Ovary (tissue), 9 donors: ENCODE data around the gene CLIC4. TPM values are rescaled to one million over a fixed set of nuclear protein-coding genes. Genes with fewer than 3 reads are reported as not detected.

Experiments
- DNase-seq, 5 donors: peaks; one replicate each; pipeline ENCODE4 v3.0.0-alpha.2; 2019 to 2020
- H3K27ac ChIP-seq, 2 donors: fragments of 200-600 bp; one replicate each; pipeline versions ENCODE4 v1.5.1 to v1.8.0; 2019 to 2022
- H3K27me3 ChIP-seq: fragments of 200-600 bp; one replicate; pipeline ENCODE4 v1.8.0; 2022
- H3K36me3 ChIP-seq: fragments of 200-600 bp; sonication (generic); one replicate; pipeline ENCODE4 v1.5.1; 2019
- H3K4me1 ChIP-seq: one replicate; pipeline ENCODE4 v1.8.1; 2013; ENCODE audit warnings: mild to moderate bottlenecking, moderate library complexity; ENCODE audit not compliant: insufficient read depth
- H3K4me3 ChIP-seq: fragments of 200-600 bp; sonication (generic); one replicate; pipeline ENCODE4 v1.5.1; 2017
- H3K9me3 ChIP-seq, 2 donors: fragments of 200-600 bp in 1 of 2; sonication (generic) in 1 of 2; one replicate each; pipeline versions ENCODE4 v1.5.1 to v1.8.1; 2013 to 2019; ENCODE audit warnings: mild to moderate bottlenecking in 1 of 2, moderate library complexity in 1 of 2
- CTCF ChIP-seq, 3 donors: fragments of 450-650 bp in 2 of 3; fragments of 200-600 bp in 1 of 3; IDR thresholded peaks; one replicate each; pipeline versions ENCODE4 v1.5.1 to v1.8.0; 2016 to 2022; ENCODE audit warnings: antibody characterized with exemption in 3 of 3, mild to moderate bottlenecking in 1 of 3
- EP300 ChIP-seq: sonication (generic); formaldehyde crosslinking; IDR thresholded peaks from one replicate; pipeline ENCODE4 v1.6.1; 2017; ENCODE audit warnings: antibody characterized with exemption
- POLR2A ChIP-seq: fragments of 450-650 bp; IDR thresholded peaks from one replicate; pipeline ENCODE4 v1.6.1; 2017; ENCODE audit warnings: antibody characterized with exemption, mild to moderate bottlenecking, moderate library complexity
- WGBS, 3 donors: extraction: QIAGEN DNeasy Blood & Tissue Kit in 1 of 3; methylation state at CpG; one replicate each; pipeline versions ENCODE4 v1.1.5 to v1.1.7; 2013 to 2017; 5-methylcytosine and 5-hydroxymethylcytosine counted together
- intact Hi-C, 4 donors: fragments of 100-400 bp; cut with DNase I; formaldehyde crosslinking; loops; one replicate each; pipeline versions ENCODE4 v1.11.0 to v1.15.1; 2022 to 2023
- polyA plus RNA-seq, 2 donors: library from polyadenylated mRNA; stranded (reverse); fragments of 200-250 nt in 1 of 2; fragments of 350-450 nt in 1 of 2; fragmentation: Illumina TruSeq in 1 of 2; extraction: RNeasy Lipid Tissue Mini Kit (QIAGEN cat#74804) in 1 of 2; gene quantifications; one replicate each; pipeline ENCODE4 v1.2.3, GENCODE V29; 2013 to 2014
- total RNA-seq, 7 donors: library from RNA; depleted of rRNA in 2 of 7; stranded (reverse); fragments of >200 nt in 2 of 7; fragmentation: NEBNext Ultra II Directional in 3 of 7; extraction: Animal tissue kit (Norgen Biotek cat#: 25700) in 3 of 7; gene quantifications; one replicate each; pipeline versions ENCODE4 v1.1.0 to v1.2.4, GENCODE V29; 2016 to 2023
- donor health status: DM: no; HTN: no; CAD: no; lungs with moderate emphysema.
- donor health status: DM: no; HTN: no; CAD: no.
- donor health status: Bipolar disorder and iron deficiency.
- donor health status: DM: yes; HTN: yes; CAD: no.
- donor health status: DM: no; HTN: no; CAD: no.
- donor health status: DM: yes; HTN: yes; CAD: no.

CLIC4 gene
- total and polyA plus RNA-seq, 9 donors, result 53.6 to 209 (median 125) TPM

DNA sequence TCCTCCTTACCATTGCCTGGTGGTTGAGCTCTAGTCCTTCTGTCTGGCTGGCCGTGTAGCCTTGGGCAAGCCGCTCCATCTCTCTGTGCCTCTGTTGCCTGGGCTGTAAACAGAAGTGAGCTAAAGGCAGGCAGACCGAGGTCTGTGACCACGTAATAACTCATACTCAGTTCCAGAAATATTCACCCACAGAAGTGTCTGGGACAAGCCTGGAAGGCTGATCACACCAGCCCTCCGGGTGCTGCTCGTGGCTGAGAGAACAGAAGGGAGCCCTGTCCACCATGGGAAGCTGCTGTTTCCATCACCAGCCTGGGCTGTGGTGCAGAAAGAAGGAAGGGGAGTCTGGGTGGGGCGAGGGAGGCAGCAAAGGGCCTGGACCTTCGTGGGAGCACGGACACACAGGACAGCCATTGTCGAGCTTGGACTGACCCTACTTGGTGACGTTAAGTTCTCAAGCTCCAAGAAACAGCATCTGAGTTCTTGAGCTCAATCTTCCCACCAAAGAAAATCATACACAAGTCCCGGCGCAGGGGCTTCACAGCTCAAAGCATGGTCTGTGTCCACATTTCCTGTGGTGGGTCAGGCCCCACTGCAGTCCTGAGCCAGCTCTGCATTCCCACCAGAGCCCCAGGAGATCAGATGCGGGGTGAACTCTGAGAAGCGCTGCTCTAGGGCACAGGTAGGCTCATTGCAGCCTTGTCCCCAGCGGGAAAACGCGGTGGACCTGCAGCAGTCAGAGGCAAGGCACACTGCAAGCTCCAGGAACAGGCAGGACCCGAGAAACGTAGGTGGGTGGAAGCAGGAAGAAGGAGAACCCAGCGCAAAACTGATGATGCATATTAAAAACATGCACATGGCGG is 123.0 kb downstream of the CLIC4 start:
- 79 to 84% (median 79%) methylated on average over 22 of the region's 22 CpGs for WGBS, 3 donors
- Histone ChIP-seq H3K9me3 (no peaks in the 10 kb centered on the region), H3K4me1 (no peaks in the 10 kb centered on the region), H3K36me3 (no peaks in the 10 kb centered on the region), H3K4me3 (no peak overlapping the region), H3K27me3 (no peaks in the 10 kb centered on the region), H3K27ac (no peak overlapping the region)
- no peak for TF ChIP-seq EP300
- TF ChIP-seq CTCF (IDR thresholded peaks at IDR 0.05), result no peak
- TF ChIP-seq POLR2A, result no peak
- intact Hi-C loops, result no loop called here
- no peak for DNase-seq

DNA sequence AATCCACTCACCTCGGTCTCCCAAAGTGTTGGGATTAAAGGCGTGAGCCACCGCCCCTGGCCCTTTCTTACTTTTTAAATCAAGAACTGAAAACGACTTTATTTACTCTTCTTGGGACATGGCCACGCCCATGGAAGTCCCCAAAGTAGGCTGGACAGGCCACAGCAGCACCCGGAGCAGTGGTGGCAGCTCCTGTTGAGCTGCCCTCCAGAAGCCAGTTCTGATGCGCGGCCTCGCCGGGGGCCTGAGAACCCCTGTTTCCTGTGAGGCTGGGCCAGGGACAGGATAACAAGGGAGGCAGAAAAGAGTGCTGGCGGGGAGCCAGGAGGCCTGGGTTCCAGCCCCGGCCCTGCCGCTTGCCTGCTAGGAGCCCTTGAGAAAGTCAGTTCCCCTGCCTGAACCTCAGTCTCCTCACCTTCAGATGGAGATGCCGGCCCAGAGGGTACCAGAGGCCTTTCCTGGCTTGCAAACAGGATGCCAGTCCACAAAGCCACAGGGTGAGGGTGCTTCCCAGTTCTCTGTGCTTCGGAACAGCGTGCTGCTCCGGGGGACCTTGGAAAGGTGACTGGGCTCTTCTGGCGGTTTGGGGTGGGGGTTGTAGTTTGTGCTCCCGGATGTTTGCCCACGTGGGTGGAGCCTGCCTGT is 125.4 kb downstream of the CLIC4 start:
- no peak for DNase-seq
- no peaks in the 10 kb centered on the region for H3K36me3 ChIP-seq
- H3K4me3 ChIP-seq, result no peak overlapping the region
- H3K27me3 ChIP-seq, result no peaks in the 10 kb centered on the region
- intact Hi-C loops, result no loop called here
- WGBS, 3 donors, result 66 to 67% (median 66%) methylated on average over 19 to 20 of the region's 20 CpGs
- no peaks in the 10 kb centered on the region for H3K9me3 ChIP-seq
- TF ChIP-seq EP300 (no peak), POLR2A (no peak), CTCF (IDR thresholded peaks at IDR 0.05) (no peak)
- H3K27ac ChIP-seq, result no peak overlapping the region
- H3K4me1 ChIP-seq, result no peaks in the 10 kb centered on the region

- Histone ChIP-seq H3K27me3 (no peaks in the 10 kb centered on the region), H3K9me3 (no peaks in the 10 kb centered on the region), H3K4me1 (no peaks in the 10 kb centered on the region), H3K27ac (no peak overlapping the region), H3K4me3 (no peak overlapping the region), H3K36me3 (no peaks in the 10 kb centered on the region)
- intact Hi-C loops, result no loop called here
- DNase-seq, result no peak
- 86 to 87% (median 86%) methylated on average over 11 of the region's 11 CpGs for WGBS, 3 donors
- TF ChIP-seq POLR2A (no peak), CTCF (IDR thresholded peaks at IDR 0.05) (no peak), EP300 (no peak)
Observed at GRCh38 chr1:24871306-24871901, 126.2 kb downstream of the CLIC4 start.

DNA sequence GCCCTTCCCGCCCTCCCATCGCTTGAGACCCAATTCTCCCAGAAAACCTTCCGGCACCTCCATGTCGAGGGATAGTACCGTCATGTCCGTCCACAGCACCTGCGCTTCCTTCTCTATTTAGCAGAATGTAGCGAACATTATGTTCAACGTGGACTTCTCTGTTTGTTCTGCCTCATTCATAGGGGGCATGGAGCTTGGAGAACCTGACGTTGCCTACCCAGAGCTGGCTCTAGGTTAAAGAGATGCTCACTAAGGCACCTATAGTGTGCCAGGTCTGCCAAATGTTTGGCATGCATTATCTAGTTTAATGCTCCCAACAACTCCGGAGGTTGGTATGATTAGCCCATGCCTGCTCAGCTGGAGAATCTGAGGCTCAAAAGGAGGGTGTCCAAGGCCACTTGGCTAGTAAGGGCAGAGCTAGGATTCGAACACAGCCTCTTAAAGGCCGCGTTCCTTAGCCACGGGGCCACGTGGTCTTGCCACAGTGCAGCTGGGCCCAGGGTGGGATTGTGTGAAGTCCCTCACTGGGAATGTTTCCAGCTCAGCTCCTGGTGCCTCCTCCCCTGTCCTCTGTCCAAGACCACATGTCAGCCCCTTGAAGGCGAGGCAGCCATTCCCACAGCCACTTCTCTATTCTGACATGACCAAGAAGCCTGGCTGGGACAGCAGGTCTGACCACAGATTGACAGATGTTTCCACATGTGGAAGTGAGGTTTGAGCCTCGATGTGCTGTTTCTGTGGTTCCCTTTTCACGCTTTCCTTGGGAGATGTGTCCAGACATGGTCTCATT is 127.0 kb downstream of the CLIC4 start:
- 82 to 86% (median 85%) methylated on average over 19 of the region's 19 CpGs for WGBS, 3 donors
- intact Hi-C loops, result no loop called here
- Histone ChIP-seq H3K36me3 (no peaks in the 10 kb centered on the region), H3K27me3 (no peaks in the 10 kb centered on the region), H3K4me1 (no peaks in the 10 kb centered on the region), H3K27ac (no peak overlapping the region), H3K9me3 (no peaks in the 10 kb centered on the region), H3K4me3 (no peak overlapping the region)
- no peak for DNase-seq
- TF ChIP-seq EP300 (no peak), CTCF (IDR thresholded peaks at IDR 0.05) (no peak), POLR2A (no peak)
